ENCODE measurements around the gene DDX4. TPM values are rescaled to one million over a fixed set of nuclear protein-coding genes. Genes with fewer than 3 reads are reported as not detected.

Gene DDX4
- total RNA-seq, 1 donor from 2014 or later, result not detected

DNA sequence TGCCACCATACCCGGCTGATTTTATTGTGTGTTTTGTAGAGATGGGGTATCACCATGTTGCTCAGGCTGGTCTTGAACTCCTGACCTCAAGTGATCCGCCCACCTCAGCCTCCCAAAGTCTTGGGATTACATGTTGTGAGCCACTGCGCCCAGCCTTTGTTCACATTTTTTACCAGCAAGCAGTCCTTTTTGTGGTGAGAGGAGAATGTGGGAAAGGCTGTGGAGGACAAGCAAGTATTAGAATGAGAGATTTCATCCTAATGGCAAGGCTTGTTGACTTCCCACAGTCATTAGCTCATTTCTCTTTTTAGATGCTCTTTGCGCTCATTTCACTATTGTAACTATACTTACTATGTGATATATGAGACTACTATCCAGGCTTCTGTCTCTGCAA, 119.4 kb downstream of the DDX4 start:
- Histone ChIP-seq H3K4me1 (ENCODE audit: control insufficient read depth in 3 of 3, insufficient read depth in 3 of 3, low read length in 3 of 3) (no peaks in the 10 kb centered on the region), H3K27ac (ENCODE audit: low read depth, low read length) (no peak overlapping the region), H3K36me3 (ENCODE audit: control insufficient read depth in 3 of 3, insufficient read depth in 3 of 3, low read length in 3 of 3) (no peaks in the 10 kb centered on the region), H3K9me3 (ENCODE audit: control insufficient read depth in 3 of 3, low read length in 3 of 3) (no peaks in the 10 kb centered on the region), H3K4me3 (ENCODE audit: low read length in 3 of 3) (no peak overlapping the region), H3K27me3 (ENCODE audit: control insufficient read depth in 3 of 3, insufficient read depth in 3 of 3, low read length in 3 of 3) (no peaks in the 10 kb centered on the region), H3K9ac (ENCODE audit: low read depth in 1 of 3, low read length in 3 of 3) (no peak overlapping the region)

GRCh38 chr5:55858104-55858503, 120.2 kb downstream of the DDX4 start:
- Histone ChIP-seq H3K27me3 (ENCODE audit: control insufficient read depth in 3 of 3, insufficient read depth in 3 of 3, low read length in 3 of 3) (no peaks in the 10 kb centered on the region), H3K4me1 (ENCODE audit: control insufficient read depth in 3 of 3, insufficient read depth in 3 of 3, low read length in 3 of 3) (no peaks in the 10 kb centered on the region), H3K9ac (ENCODE audit: low read depth in 1 of 3, low read length in 3 of 3) (no peak overlapping the region), H3K36me3 (ENCODE audit: control insufficient read depth in 3 of 3, insufficient read depth in 3 of 3, low read length in 3 of 3) (no peaks in the 10 kb centered on the region), H3K27ac (ENCODE audit: low read depth, low read length) (no peak overlapping the region), H3K9me3 (ENCODE audit: control insufficient read depth in 3 of 3, low read length in 3 of 3) (no peaks in the 10 kb centered on the region), H3K4me3 (ENCODE audit: low read length in 3 of 3) (no peak overlapping the region)

- no peaks in the 10 kb centered on the region for H3K27me3 ChIP-seq (ENCODE audit: control insufficient read depth in 3 of 3, insufficient read depth in 3 of 3, low read length in 3 of 3)
- H3K4me3 ChIP-seq (ENCODE audit: low read length in 3 of 3), result no peak overlapping the region
- H3K27ac ChIP-seq (ENCODE audit: low read depth, low read length), result no peak overlapping the region
- H3K9ac ChIP-seq (ENCODE audit: low read depth in 1 of 3, low read length in 3 of 3), result no peak overlapping the region
- H3K36me3 ChIP-seq (ENCODE audit: control insufficient read depth in 3 of 3, insufficient read depth in 3 of 3, low read length in 3 of 3), result no peaks in the 10 kb centered on the region
- no peaks in the 10 kb centered on the region for H3K9me3 ChIP-seq (ENCODE audit: control insufficient read depth in 3 of 3, low read length in 3 of 3)
- H3K4me1 ChIP-seq (ENCODE audit: control insufficient read depth in 3 of 3, insufficient read depth in 3 of 3, low read length in 3 of 3), result no peaks in the 10 kb centered on the region
Measured at GRCh38 chr5:55860288-55860687, 122.4 kb downstream of the DDX4 start.

- H3K9ac ChIP-seq (ENCODE audit: low read depth in 1 of 3, low read length in 3 of 3), result no peak overlapping the region
- no peak overlapping the region for H3K4me3 ChIP-seq (ENCODE audit: low read length in 3 of 3)
- no peak overlapping the region for H3K27ac ChIP-seq (ENCODE audit: low read depth, low read length)
- H3K27me3 ChIP-seq (ENCODE audit: control insufficient read depth in 3 of 3, insufficient read depth in 3 of 3, low read length in 3 of 3), result no peaks in the 10 kb centered on the region
- no peaks in the 10 kb centered on the region for H3K9me3 ChIP-seq (ENCODE audit: control insufficient read depth in 3 of 3, low read length in 3 of 3)
- H3K36me3 ChIP-seq (ENCODE audit: control insufficient read depth in 3 of 3, insufficient read depth in 3 of 3, low read length in 3 of 3), result no peaks in the 10 kb centered on the region
- no peaks in the 10 kb centered on the region for H3K4me1 ChIP-seq (ENCODE audit: control insufficient read depth in 3 of 3, insufficient read depth in 3 of 3, low read length in 3 of 3)
Measured at GRCh38 chr5:55860709-55861108, 122.8 kb downstream of the DDX4 start.

GRCh38 chr5:55864606-55865541, 127.0 kb downstream of the DDX4 start:
- Histone ChIP-seq H3K4me1 (ENCODE audit: control insufficient read depth in 3 of 3, insufficient read depth in 3 of 3, low read length in 3 of 3) (no peaks in the 10 kb centered on the region), H3K4me3 (ENCODE audit: low read length in 3 of 3) (no peak overlapping the region), H3K9me3 (ENCODE audit: control insufficient read depth in 3 of 3, low read length in 3 of 3) (no peaks in the 10 kb centered on the region), H3K27me3 (ENCODE audit: control insufficient read depth in 3 of 3, insufficient read depth in 3 of 3, low read length in 3 of 3) (no peaks in the 10 kb centered on the region), H3K27ac (ENCODE audit: low read depth, low read length) (no peak overlapping the region), H3K36me3 (ENCODE audit: control insufficient read depth in 3 of 3, insufficient read depth in 3 of 3, low read length in 3 of 3) (no peaks in the 10 kb centered on the region), H3K9ac (ENCODE audit: low read depth in 1 of 3, low read length in 3 of 3) (no peak overlapping the region)

GRCh38 chr5:55865831-55866230, 128.0 kb downstream of the DDX4 start:
- Histone ChIP-seq H3K4me3 (ENCODE audit: low read length in 3 of 3) (no peak overlapping the region), H3K4me1 (ENCODE audit: control insufficient read depth in 3 of 3, insufficient read depth in 3 of 3, low read length in 3 of 3) (no peaks in the 10 kb centered on the region), H3K27ac (ENCODE audit: low read depth, low read length) (no peak overlapping the region), H3K9me3 (ENCODE audit: control insufficient read depth in 3 of 3, low read length in 3 of 3) (no peaks in the 10 kb centered on the region), H3K9ac (ENCODE audit: low read depth in 1 of 3, low read length in 3 of 3) (no peak overlapping the region), H3K27me3 (ENCODE audit: control insufficient read depth in 3 of 3, insufficient read depth in 3 of 3, low read length in 3 of 3) (no peaks in the 10 kb centered on the region), H3K36me3 (ENCODE audit: control insufficient read depth in 3 of 3, insufficient read depth in 3 of 3, low read length in 3 of 3) (no peaks in the 10 kb centered on the region)

DNA sequence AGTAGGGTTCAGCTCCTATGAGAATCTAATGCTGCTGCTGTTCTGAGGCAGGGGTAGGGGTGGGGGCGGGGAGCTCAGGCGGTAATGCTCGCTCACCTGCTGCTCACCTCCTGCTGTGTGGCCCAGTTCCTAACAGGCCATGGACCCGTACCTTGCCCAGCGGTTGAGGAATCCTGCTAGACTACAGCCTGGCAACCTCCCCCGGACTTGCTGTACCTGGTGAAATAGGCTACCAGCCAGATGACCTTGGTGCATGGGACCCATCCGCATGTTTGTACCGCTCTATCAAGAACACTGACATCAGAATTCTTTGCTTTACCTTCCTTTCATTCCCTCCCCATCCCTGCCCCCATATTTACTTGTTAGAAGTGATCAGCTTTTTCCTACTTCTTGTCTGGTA, 128.6 kb downstream of the DDX4 start:
- H3K9ac ChIP-seq (ENCODE audit: low read depth in 1 of 3, low read length in 3 of 3), result no peak overlapping the region
- no peak overlapping the region for H3K27ac ChIP-seq (ENCODE audit: low read depth, low read length)

More for the DNA sequence above, 128.6 kb downstream of the DDX4 start:
- Histone ChIP-seq H3K36me3 (ENCODE audit: control insufficient read depth in 3 of 3, insufficient read depth in 3 of 3, low read length in 3 of 3) (no peaks in the 10 kb centered on the region), H3K9me3 (ENCODE audit: control insufficient read depth in 3 of 3, low read length in 3 of 3) (no peaks in the 10 kb centered on the region), H3K27me3 (ENCODE audit: control insufficient read depth in 3 of 3, insufficient read depth in 3 of 3, low read length in 3 of 3) (no peaks in the 10 kb centered on the region), H3K4me3 (ENCODE audit: low read length in 3 of 3) (no peak overlapping the region), H3K4me1 (ENCODE audit: control insufficient read depth in 3 of 3, insufficient read depth in 3 of 3, low read length in 3 of 3) (no peaks in the 10 kb centered on the region)

Small RNA genes within 50 kb of the gene (small RNA-seq; reads per million reads assigned to genes)
- gene AC016632.1, result not detected
- 0.09 reads per million for gene RNA5SP183

Other genes with a start within 250 kb of the DDX4 start
- gene PLPP1, start 203.1 kb upstream of the DDX4 start, total RNA-seq, result 101 TPM
- gene SLC38A9, start 25.7 kb upstream of the DDX4 start, total RNA-seq, result 52.7 TPM
- gene IL31RA, start 113.3 kb downstream of the DDX4 start, total RNA-seq, result 1.0 TPM